Kidney epithelial cell (primary cell): Measurements from ENCODE around the gene ADGRL1. TPM values are rescaled to one million over a fixed set of nuclear protein-coding genes. Genes with fewer than 3 reads are reported as not detected.
A peak's percentile ranks its signal among the peaks of the same experiment; 100 is the strongest.
"Not testable (repeated sequence)": the region's sequence is repeated elsewhere in the genome, so short reads cannot be mapped to it uniquely, and the experiment has no call there.

Experiments used
- DNase-seq: peaks from one replicate; pipeline ENCODE4 v3.0.0-alpha.2; 2010; ENCODE audit warnings: low read depth
- H3K27me3 ChIP-seq: 2 replicates; pipeline ENCODE4 v1.6.0; 2011; ENCODE audit warnings: low read length; ENCODE audit not compliant: control insufficient read depth, insufficient read depth
- H3K36me3 ChIP-seq: 2 replicates; pipeline ENCODE4 v1.5.1; 2011; ENCODE audit warnings: low read length; ENCODE audit not compliant: control insufficient read depth, insufficient read depth
- H3K4me3 ChIP-seq: 2 replicates; pipeline ENCODE4 v1.5.1; 2011; ENCODE audit warnings: low read depth, mild to moderate bottlenecking, control low read depth, low read length
- CTCF ChIP-seq: IDR thresholded peaks from 2 replicates; pipeline ENCODE4 v1.5.1; 2011; ENCODE audit warnings: mild to moderate bottlenecking, moderate library complexity, low read length, control low read depth, inconsistent platforms; ENCODE audit not compliant: insufficient read depth, poor library complexity, severe bottlenecking
- total RNA-seq: library from RNA; depleted of rRNA; stranded (reverse); fragments of >200 nt; gene quantifications from 2 replicates; pipeline ENCODE4 v1.2.3, GENCODE V29; 2015

Gene ADGRL1
- total RNA-seq, 1 donor from 2014 or later: 15.0 TPM

GRCh38 chr19:14203177-14203576 is 2.8 kb downstream of the ADGRL1 start:
- TF ChIP-seq CTCF: no peak
- Histone ChIP-seq H3K4me3 (no peak overlapping the region), H3K27me3 (peaks cover 21% of the 10 kb centered on the region), H3K36me3 (no peaks in the 10 kb centered on the region)
- no peak for DNase-seq

DNA sequence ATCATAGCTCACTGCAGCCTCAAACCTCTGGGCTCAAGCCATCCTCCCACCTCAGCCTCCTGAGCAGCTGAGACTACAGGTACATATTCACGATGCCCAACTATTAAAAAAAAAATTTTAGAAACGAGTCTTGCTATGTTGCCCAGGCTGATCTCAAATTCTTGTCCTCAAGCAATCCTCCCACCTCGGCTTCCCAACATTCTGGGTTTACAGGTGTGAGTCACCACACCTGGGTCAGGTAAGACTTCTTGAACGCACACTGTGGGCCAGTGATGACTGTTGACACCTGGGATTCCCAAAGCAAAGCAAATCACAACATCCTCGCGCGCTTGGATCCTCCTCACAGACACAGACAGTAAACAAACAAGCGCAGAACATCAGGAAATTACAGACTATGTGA is 4.5 kb downstream of the ADGRL1 start:
- not testable (repeated sequence) for H3K4me3 ChIP-seq, H3K36me3 ChIP-seq, DNase-seq
- H3K27me3 ChIP-seq: peaks cover 16% of the 10 kb centered on the region

DNA sequence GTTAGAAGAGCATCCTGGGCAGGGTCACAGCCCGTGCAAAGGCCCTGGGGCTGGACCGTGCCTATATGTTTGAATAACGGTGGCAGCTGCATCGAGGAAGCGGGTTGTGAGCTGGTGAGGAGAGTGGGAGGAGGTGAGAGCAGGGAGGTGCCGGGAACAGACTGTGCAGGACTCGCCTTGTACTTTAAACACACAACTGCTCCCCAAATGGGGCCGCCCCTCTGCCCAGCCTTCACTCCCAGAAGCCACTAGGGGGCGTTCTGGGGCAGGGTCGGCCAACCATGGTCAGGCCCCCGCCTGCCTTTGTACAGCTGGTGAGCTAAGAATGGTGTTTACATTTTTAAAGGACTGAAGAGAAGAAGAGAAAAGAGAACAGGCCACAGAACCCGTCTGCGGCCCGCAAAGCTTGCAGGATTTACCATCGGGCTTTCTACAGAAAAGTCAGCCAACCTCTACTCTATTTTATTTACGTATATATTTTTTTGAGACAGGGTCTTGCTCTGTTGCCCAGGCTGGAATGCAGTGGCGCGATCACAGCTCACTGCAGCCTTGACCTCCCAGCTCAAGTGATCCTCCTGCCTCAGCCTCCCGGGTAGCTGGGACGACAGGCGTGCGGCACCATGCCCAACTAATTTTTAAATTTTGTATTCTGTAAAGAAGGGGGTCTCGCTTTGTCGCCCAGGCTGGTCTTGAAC is 5.7 kb downstream of the ADGRL1 start:
- H3K27me3 ChIP-seq: peaks cover 12% of the 10 kb centered on the region
- H3K4me3 ChIP-seq, DNase-seq, H3K36me3 ChIP-seq: not testable (repeated sequence)
- TF ChIP-seq CTCF: peak; percentile 60

DNA sequence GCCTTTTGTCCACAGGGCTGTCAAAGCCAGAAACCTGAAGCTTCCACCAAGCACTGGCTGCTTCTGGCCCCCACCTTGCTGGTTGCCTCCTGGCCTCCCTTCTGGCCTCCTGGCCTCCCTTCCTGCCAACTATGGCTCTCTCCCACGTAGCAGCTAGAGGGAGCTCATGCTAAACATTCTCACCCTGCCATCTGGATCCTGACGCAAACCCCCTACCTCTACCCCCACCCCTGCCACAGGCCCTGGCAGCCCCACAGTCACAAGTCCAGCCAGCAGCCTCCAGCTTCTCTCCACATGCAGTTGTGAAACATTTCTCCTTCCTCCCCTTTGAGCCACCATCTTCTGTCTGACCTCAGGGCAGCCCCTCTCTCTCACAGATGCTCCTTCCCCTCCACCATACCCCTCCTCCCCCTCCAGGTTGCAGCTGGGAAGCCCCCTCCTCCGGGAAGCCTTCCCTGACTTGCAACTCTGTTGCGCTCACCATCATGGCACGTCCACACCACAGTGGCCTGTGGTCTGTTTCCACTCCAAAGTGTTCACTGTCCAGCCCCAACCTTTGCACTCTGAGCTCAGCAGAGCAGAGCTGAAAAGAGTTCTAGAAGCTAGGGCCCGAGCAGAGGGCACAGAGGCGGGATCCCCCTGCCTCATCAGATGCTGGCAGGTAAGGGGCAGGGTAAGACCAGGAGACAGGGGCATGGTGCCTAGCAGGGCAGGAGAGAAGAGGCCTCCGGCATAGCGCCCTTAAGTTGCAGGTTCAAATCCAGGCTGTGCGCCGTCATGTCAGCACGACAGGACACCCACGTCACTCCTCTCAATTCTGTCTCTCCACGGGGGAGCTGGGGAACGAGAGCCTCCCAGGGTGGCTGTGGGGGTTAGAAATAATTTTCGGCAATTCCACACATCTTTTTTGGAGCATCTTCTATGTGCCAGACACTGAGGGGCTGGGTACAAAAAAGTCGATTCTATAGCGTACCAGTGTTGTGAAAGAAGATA is 7.3 kb downstream of the ADGRL1 start:
- H3K27me3 ChIP-seq: peaks cover 4% of the 10 kb centered on the region
- no peak overlapping the region for H3K4me3 ChIP-seq
- no peaks in the 10 kb centered on the region for H3K36me3 ChIP-seq
- no peak for DNase-seq
- TF ChIP-seq CTCF: peak; percentile 13

DNA sequence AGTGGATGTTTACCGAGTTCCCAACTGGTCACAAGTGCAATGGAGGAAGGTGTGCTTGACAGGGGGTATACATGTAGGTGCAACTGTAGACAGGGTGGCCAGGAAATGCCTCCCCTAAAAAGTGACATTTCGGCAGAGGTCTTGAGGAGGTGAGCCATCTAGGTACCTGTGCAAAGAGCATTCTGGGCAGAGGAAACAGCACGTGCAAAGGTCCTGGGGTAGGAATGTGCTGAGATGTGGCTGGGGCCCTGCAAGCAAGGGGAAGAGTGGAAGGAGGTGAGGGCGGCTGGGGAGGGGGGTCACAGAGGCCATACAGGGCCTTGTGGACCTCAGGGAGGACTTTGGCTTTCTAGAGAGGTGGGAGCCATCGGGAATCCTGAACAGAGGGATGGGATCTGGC is 8.1 kb downstream of the ADGRL1 start:
- no peak for TF ChIP-seq CTCF
- no peak for DNase-seq
- Histone ChIP-seq H3K36me3 (no peaks in the 10 kb centered on the region), H3K4me3 (no peak overlapping the region), H3K27me3 (no peaks in the 10 kb centered on the region)

DNA sequence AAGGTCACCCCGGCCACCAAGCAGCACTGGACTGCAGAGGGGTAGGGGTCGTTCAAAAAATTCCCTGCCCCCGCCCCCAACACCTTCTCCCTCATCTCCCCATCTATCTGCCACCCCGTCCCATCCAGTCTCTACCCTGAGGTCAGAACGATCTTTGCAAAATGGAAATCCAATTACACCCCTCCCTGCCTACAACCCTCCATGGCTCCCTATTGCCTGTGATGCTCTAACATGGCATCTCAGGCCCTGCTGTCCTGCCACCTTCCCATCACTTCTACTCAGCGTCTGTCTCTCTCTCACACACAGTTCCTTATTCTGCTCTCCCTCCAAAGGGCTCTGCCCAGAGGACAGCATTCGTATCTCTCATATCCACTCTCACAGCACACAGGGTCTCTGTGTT is 8.7 kb downstream of the ADGRL1 start:
- not testable (repeated sequence) for H3K27me3 ChIP-seq, H3K4me3 ChIP-seq, DNase-seq, H3K36me3 ChIP-seq

GRCh38 chr19:14196105-14196504 is 9.9 kb downstream of the ADGRL1 start:
- not testable (repeated sequence) for H3K36me3 ChIP-seq, DNase-seq, H3K27me3 ChIP-seq

GRCh38 chr19:14195216-14195615 is 10.8 kb downstream of the ADGRL1 start:
- H3K27me3 ChIP-seq, H3K36me3 ChIP-seq, H3K4me3 ChIP-seq, DNase-seq: not testable (repeated sequence)

More at GRCh38 chr19:14196105-14196504, 9.9 kb downstream of the ADGRL1 start:
- H3K4me3 ChIP-seq: not testable (repeated sequence)
- peak; percentile 56 for TF ChIP-seq CTCF
